Measurements from ENCODE around the gene ZP2.
"Not testable (repeated sequence)": the region's sequence is repeated elsewhere in the genome, so short reads cannot be mapped to it uniquely, and the experiment has no call there.

Gene ZP2

GRCh38 chr16:21218153-21218552, 6.8 kb upstream of the ZP2 start:
- in situ Hi-C loops (cut with MboI; ENCODE audit: low sequenced_read_pairs): no loop called here

GRCh38 chr16:21217121-21217520, 5.7 kb upstream of the ZP2 start:
- in situ Hi-C loops (cut with MboI; ENCODE audit: low sequenced_read_pairs): no loop called here

- in situ Hi-C loops (cut with MboI; ENCODE audit: low sequenced_read_pairs): no loop called here
These were observed 2.7 kb upstream of the ZP2 start for GRCh38 chr16:21214086-21214485.

- in situ Hi-C loops (cut with MboI; ENCODE audit: low sequenced_read_pairs): no loop called here
These were observed 2.7 kb downstream of the ZP2 start for GRCh38 chr16:21208446-21209230.

GRCh38 chr16:21206550-21206949, 4.8 kb downstream of the ZP2 start:
- in situ Hi-C loops (cut with MboI; ENCODE audit: low sequenced_read_pairs): no loop called here

GRCh38 chr16:21205303-21205702, 6.1 kb downstream of the ZP2 start:
- in situ Hi-C loops (cut with MboI; ENCODE audit: low sequenced_read_pairs): no loop called here

GRCh38 chr16:21203155-21203797, 8.1 kb downstream of the ZP2 start:
- in situ Hi-C loops (cut with MboI; ENCODE audit: low sequenced_read_pairs): no loop called here

- in situ Hi-C loops (cut with MboI; ENCODE audit: low sequenced_read_pairs): no loop called here
These were observed 11.7 kb downstream of the ZP2 start for GRCh38 chr16:21199607-21200218.

- in situ Hi-C loops (cut with MboI; ENCODE audit: low sequenced_read_pairs): no loop called here
These were observed 13.8 kb downstream of the ZP2 start for GRCh38 chr16:21197621-21198020.

GRCh38 chr16:21197112-21197511, 14.3 kb downstream of the ZP2 start:
- in situ Hi-C loops (cut with MboI; ENCODE audit: low sequenced_read_pairs): no loop called here

- in situ Hi-C loops (cut with MboI; ENCODE audit: low sequenced_read_pairs): not testable (repeated sequence)
These were observed 16.0 kb downstream of the ZP2 start for GRCh38 chr16:21195330-21195729.

GRCh38 chr16:21194771-21195301, 16.5 kb downstream of the ZP2 start:
- in situ Hi-C loops (cut with MboI; ENCODE audit: low sequenced_read_pairs): no loop called here

GRCh38 chr16:21192991-21193390, 18.4 kb downstream of the ZP2 start:
- in situ Hi-C loops (cut with MboI; ENCODE audit: low sequenced_read_pairs): no loop called here

- in situ Hi-C loops (cut with MboI; ENCODE audit: low sequenced_read_pairs): no loop called here
These were observed 20.8 kb downstream of the ZP2 start for GRCh38 chr16:21190599-21190998.

- in situ Hi-C loops (cut with MboI; ENCODE audit: low sequenced_read_pairs): no loop called here
These were observed 21.4 kb downstream of the ZP2 start for GRCh38 chr16:21190013-21190412.

GRCh38 chr16:21189311-21189710, 22.1 kb downstream of the ZP2 start:
- in situ Hi-C loops (cut with MboI; ENCODE audit: low sequenced_read_pairs): no loop called here

GRCh38 chr16:21186326-21186691, 25.1 kb downstream of the ZP2 start:
- in situ Hi-C loops (cut with MboI; ENCODE audit: low sequenced_read_pairs): no loop called here

- in situ Hi-C loops (cut with MboI; ENCODE audit: low sequenced_read_pairs): no loop called here
These were observed 25.6 kb downstream of the ZP2 start for GRCh38 chr16:21185659-21186325.

GRCh38 chr16:21184834-21185233, 26.5 kb downstream of the ZP2 start:
- in situ Hi-C loops (cut with MboI; ENCODE audit: low sequenced_read_pairs): no loop called here

- in situ Hi-C loops (cut with MboI; ENCODE audit: low sequenced_read_pairs): no loop called here
These were observed 27.4 kb downstream of the ZP2 start for GRCh38 chr16:21183995-21184394.

- in situ Hi-C loops (cut with MboI; ENCODE audit: low sequenced_read_pairs): no loop called here
These were observed 31.4 kb downstream of the ZP2 start for GRCh38 chr16:21179983-21180365.
